ENCODE results near the gene NKIRAS2.

NKIRAS2 gene

GRCh38 chr17:42025936-42026335, 6.0 kb downstream of the NKIRAS2 start:
- FAIRE-seq, result no peak

GRCh38 chr17:42026857-42027589, 7.1 kb downstream of the NKIRAS2 start:
- FAIRE-seq (no peak), DNase-seq (ENCODE audit: insufficient read length, low spot score) (no peak)

More at GRCh38 chr17:42025936-42026335, 6.0 kb downstream of the NKIRAS2 start:
- no peak for DNase-seq (ENCODE audit: insufficient read length, low spot score)

- no peak for FAIRE-seq
- no peak for DNase-seq (ENCODE audit: insufficient read length, low spot score)
These were observed 7.7 kb downstream of the NKIRAS2 start for GRCh38 chr17:42027590-42027889.

- DNase-seq (ENCODE audit: insufficient read length, low spot score), result no peak
- no peak for FAIRE-seq
These were observed 8.3 kb downstream of the NKIRAS2 start for GRCh38 chr17:42027961-42028790.

GRCh38 chr17:42028791-42029127, 8.9 kb downstream of the NKIRAS2 start:
- no peak for DNase-seq (ENCODE audit: insufficient read length, low spot score)
- FAIRE-seq, result no peak

GRCh38 chr17:42031584-42031983, 11.7 kb downstream of the NKIRAS2 start:
- DNase-seq (ENCODE audit: insufficient read length, low spot score) (no peak), FAIRE-seq (no peak)

GRCh38 chr17:42034059-42034458, 14.2 kb downstream of the NKIRAS2 start:
- FAIRE-seq, result no peak

GRCh38 chr17:42038221-42038973, 18.5 kb downstream of the NKIRAS2 start:
- no peak for FAIRE-seq
- DNase-seq (ENCODE audit: insufficient read length, low spot score), result no peak

More at GRCh38 chr17:42034059-42034458, 14.2 kb downstream of the NKIRAS2 start:
- no peak for DNase-seq (ENCODE audit: insufficient read length, low spot score)

GRCh38 chr17:42039794-42040763, 20.2 kb downstream of the NKIRAS2 start:
- FAIRE-seq (no peak), DNase-seq (ENCODE audit: insufficient read length, low spot score) (no peak)

- DNase-seq (ENCODE audit: insufficient read length, low spot score), result no peak
- peak; percentile 55 for FAIRE-seq
These were observed 20.9 kb downstream of the NKIRAS2 start for GRCh38 chr17:42040818-42041217.

- DNase-seq (ENCODE audit: insufficient read length, low spot score), result no peak
- no peak for FAIRE-seq
These were observed 21.7 kb downstream of the NKIRAS2 start for GRCh38 chr17:42041619-42042018.

GRCh38 chr17:42042598-42043319, 22.9 kb downstream of the NKIRAS2 start:
- DNase-seq (ENCODE audit: insufficient read length, low spot score), result no peak
- peak; percentile 40 for FAIRE-seq

GRCh38 chr17:42045719-42046118, 25.8 kb downstream of the NKIRAS2 start:
- DNase-seq (ENCODE audit: insufficient read length, low spot score) (no peak), FAIRE-seq (no peak)

- FAIRE-seq, result no peak
- DNase-seq (ENCODE audit: insufficient read length, low spot score), result no peak
These were observed 27.5 kb downstream of the NKIRAS2 start for GRCh38 chr17:42047343-42047742.

GRCh38 chr17:42049834-42050392, 30.0 kb downstream of the NKIRAS2 start:
- peak; percentile 51 for DNase-seq (ENCODE audit: insufficient read length, low spot score)
- peak; percentile 86 for FAIRE-seq

GRCh38 chr17:42050393-42051012, 30.6 kb downstream of the NKIRAS2 start, which contains the start of gene C17orf113:
Gene C17orf113, minus strand, starts transcription at chr17:42050601. Its CDS starts 7,225 bp downstream, at chr17:42043376.
- DNase-seq (ENCODE audit: insufficient read length, low spot score) (peak; percentile 81), FAIRE-seq (peak; percentile 44)

GRCh38 chr17:42051013-42051400, 31.1 kb downstream of the NKIRAS2 start:
- peak; percentile 36 for FAIRE-seq
- no peak for DNase-seq (ENCODE audit: insufficient read length, low spot score)

- DNase-seq (ENCODE audit: insufficient read length, low spot score) (no peak), FAIRE-seq (no peak)
These were observed 31.8 kb downstream of the NKIRAS2 start for GRCh38 chr17:42051645-42052044.

Data from HTR-8/SVneo (cell line).